OCI-LY7 (cell line): ENCODE results near the gene TYW5. TPM values are rescaled to one million over a fixed set of nuclear protein-coding genes. Genes with fewer than 3 reads are reported as not detected.
"Not testable (repeated sequence)": the region's sequence is repeated elsewhere in the genome, so short reads cannot be mapped to it uniquely, and the experiment has no call there.

ENCODE experiments used
- BruUV-seq: library from RNA; stranded (reverse); fragments of 400-500 nt; replicated peaks from 2 replicates; lab custom pipeline; 2021; lab: Mats Ljungman, UMichigan
- CTCF ChIA-PET: fragments of 300-600 bp; sonication (Branson Sonifier 250); formaldehyde crosslinking; loops from one replicate; lab custom pipeline; 2022; ENCODE audit warnings: antibody characterized with exemption; ENCODE audit not compliant: unreplicated experiment; lab: Charles Lee
- POLR2A ChIA-PET: fragments of 300-600 bp; sonication (Branson Sonifier 250); formaldehyde crosslinking; loops from one replicate; lab custom pipeline; 2022; ENCODE audit warnings: antibody characterized with exemption; lab: Charles Lee
- DNase-seq: peaks from one replicate; pipeline ENCODE4 v3.0.0-alpha.2; 2015; ENCODE audit warnings: low spot score
- H2AFZ ChIP-seq: fragments of 200-600 bp; sonication (generic), shearing (Covaris generic); 2 replicates; pipeline ENCODE4 v1.6.1; 2014; ENCODE audit warnings: mild to moderate bottlenecking, antibody characterized with exemption, low read length, moderate library complexity
- H3K27ac ChIP-seq: fragments of 200-600 bp; sonication (generic); 2 replicates; pipeline ENCODE4 v1.5.1; 2014; ENCODE audit warnings: mixed run types, low read depth, mild to moderate bottlenecking, moderate library complexity, low read length, inconsistent platforms; ENCODE audit not compliant: poor library complexity, severe bottlenecking
- H3K36me3 ChIP-seq: fragments of 200-600 bp; sonication (generic); 2 replicates; pipeline ENCODE4 v1.6.1; 2014; ENCODE audit warnings: mild to moderate bottlenecking, antibody characterized with exemption, low read length, moderate library complexity, mixed read lengths; ENCODE audit not compliant: insufficient read depth
- H3K4me1 ChIP-seq: fragments of 200-600 bp; sonication (generic); 2 replicates; pipeline ENCODE4 v1.5.1; 2014; ENCODE audit warnings: mild to moderate bottlenecking, low read length; ENCODE audit not compliant: insufficient read depth, poor library complexity, severe bottlenecking
- H3K4me2 ChIP-seq: fragments of 200-600 bp; sonication (generic); 2 replicates; pipeline ENCODE4 v1.6.1; 2014; ENCODE audit warnings: mild to moderate bottlenecking, low read length
- H3K4me3 ChIP-seq: fragments of 200-600 bp; sonication (generic); 2 replicates; pipeline ENCODE4 v1.5.1; 2014; ENCODE audit warnings: mild to moderate bottlenecking, low read depth, low read length; ENCODE audit not compliant: poor library complexity, severe bottlenecking
- H3K79me2 ChIP-seq: fragments of 200-600 bp; sonication (generic); 2 replicates; pipeline ENCODE4 v1.6.1; 2016; ENCODE audit warnings: low read depth, mild to moderate bottlenecking, low read length, moderate library complexity, mixed read lengths; ENCODE audit not compliant: insufficient read depth
- H3K9me2 ChIP-seq: fragments of 200-600 bp; sonication (generic); 2 replicates; pipeline ENCODE4 v1.6.1; 2016; ENCODE audit warnings: mild to moderate bottlenecking, low read length, mixed read lengths; ENCODE audit not compliant: insufficient read depth
- H3K9me3 ChIP-seq: fragments of 200-600 bp; sonication (generic); 2 replicates; pipeline ENCODE4 v1.6.1; 2014; ENCODE audit warnings: mild to moderate bottlenecking, mixed run types, low read length, mixed read lengths
- H4K20me1 ChIP-seq: fragments of 200-600 bp; sonication (generic); 2 replicates; pipeline ENCODE4 v1.6.1; 2014; ENCODE audit warnings: mild to moderate bottlenecking, antibody characterized with exemption, low read length, moderate library complexity, mixed read lengths; ENCODE audit not compliant: insufficient read depth
- CTCF ChIP-seq: fragments of 200-600 bp; sonication (generic); conservative IDR thresholded peaks from 2 replicates; pipeline ENCODE4 v1.5.1; 2014; ENCODE audit warnings: mild to moderate bottlenecking, antibody characterized with exemption, low read length, moderate library complexity, mixed read lengths
- EZH2phosphoT487 ChIP-seq: fragments of 200-600 bp; sonication (generic); IDR thresholded peaks from 2 replicates; pipeline ENCODE4 v1.6.1; 2018; ENCODE audit warnings: low read depth, borderline replicate concordance, mild to moderate bottlenecking, mixed run types, antibody characterized with exemption, low read length, moderate library complexity, mixed read lengths
- intact Hi-C: fragments of 100-400 bp; cut with micrococcal nuclease; formaldehyde crosslinking; loops from one replicate; pipeline ENCODE4 v1.10.0; 2022; ENCODE audit not compliant: unreplicated experiment
- total RNA-seq, 2 experiments: library from RNA; depleted of rRNA in 1 of 2; stranded (reverse); fragments of >200 nt in 1 of 2; shearing (Covaris generic) in 1 of 2; gene quantifications; 2 replicates each; pipeline ENCODE4 v1.2.3, GENCODE V29; 2014 to 2022

TYW5 gene
- total RNA-seq, 2 experiments from 2014 or later, result 7.1 to 8.9 TPM

- Histone ChIP-seq H4K20me1 (no peaks in the 10 kb centered on the region; the same call in 1 of the 2 replicates), H3K27ac (no peak overlapping the region), H3K79me2 (peaks cover 97% of the 10 kb centered on the region), H3K9me3 (peaks cover 21% of the 10 kb centered on the region; the same call in 1 of the 2 replicates), H3K4me1 (peaks cover 11% of the 10 kb centered on the region), H3K4me3 (no peak overlapping the region), H3K9me2 (no peaks in the 10 kb centered on the region), H3K36me3 (peaks cover 95% of the 10 kb centered on the region), H2AFZ (no peak overlapping the region), H3K4me2 (no peak overlapping the region)
- peak; percentile 11 for DNase-seq
- BruUV-seq, result no TSS peak
- TF ChIP-seq CTCF (no peak), EZH2phosphoT487 (no peak)
- POLR2A ChIA-PET, result interaction anchor here (1.1 to 1.6 kb wide), 4 partner anchors 10 to 598 kb away, joined by 3 to 4 read pairs (median 4); no protein-coding TSS in a partner anchor
- intact Hi-C loops, result no loop called here
- CTCF ChIA-PET, result no interaction called here
Measured at GRCh38 chr2:199922856-199923255, 32.4 kb downstream of the TYW5 start.

- Histone ChIP-seq H2AFZ (no peak overlapping the region), H3K9me2 (no peaks in the 10 kb centered on the region), H4K20me1 (peaks cover 19% of the 10 kb centered on the region; the same call in 1 of the 2 replicates), H3K79me2 (peaks cover 95% of the 10 kb centered on the region), H3K4me3 (no peak overlapping the region), H3K4me1 (peaks cover 14% of the 10 kb centered on the region), H3K4me2 (no peak overlapping the region), H3K9me3 (peaks cover 48% of the 10 kb centered on the region; the same call in 1 of the 2 replicates), H3K27ac (no peak overlapping the region), H3K36me3 (peaks cover 81% of the 10 kb centered on the region)
- no peak for TF ChIP-seq CTCF
- TF ChIP-seq EZH2phosphoT487, result no peak
- BruUV-seq, result no TSS peak
- intact Hi-C loops, result no loop called here
- CTCF ChIA-PET, result no interaction called here
- POLR2A ChIA-PET, result interaction anchor here (0.6 kb wide), 2 partner anchors 1545 to 1840 kb away, joined by 3 read pairs; no protein-coding TSS in a partner anchor
- peak; percentile 8 for DNase-seq
Measured at GRCh38 chr2:199916980-199917379, 38.3 kb downstream of the TYW5 start.

GRCh38 chr2:199914372-199914958 lies 40.8 kb downstream of the TYW5 start:
- Histone ChIP-seq H4K20me1 (peaks cover 22% of the 10 kb centered on the region; the same call in 1 of the 2 replicates), H2AFZ (no peak overlapping the region), H3K79me2 (peaks cover 92% of the 10 kb centered on the region), H3K27ac (peak overlapping the region; percentile 3), H3K4me3 (peak overlapping the region; percentile 62), H3K9me3 (peaks cover 39% of the 10 kb centered on the region; the same call in 1 of the 2 replicates), H3K4me2 (peak overlapping the region; percentile 68), H3K9me2 (no peaks in the 10 kb centered on the region), H3K4me1 (peaks cover 19% of the 10 kb centered on the region), H3K36me3 (peaks cover 60% of the 10 kb centered on the region)
- BruUV-seq, result no TSS peak
- ChIA-PET POLR2A (interaction anchor here (0.6 kb wide), 1 partner anchor 162 kb away, joined by 3 read pairs; no protein-coding TSS in a partner anchor), CTCF (no interaction called here)
- no peak for DNase-seq
- TF ChIP-seq EZH2phosphoT487, result no peak
- TF ChIP-seq CTCF, result no peak
- intact Hi-C loops, result no loop called here

- intact Hi-C loops, DNase-seq, CTCF ChIA-PET, H2AFZ ChIP-seq, H3K9me2 ChIP-seq, BruUV-seq: not testable (repeated sequence)
- H3K27ac ChIP-seq, result peak overlapping the region; percentile 85
- H4K20me1 ChIP-seq, result peaks cover 22% of the 10 kb centered on the region; the same call in 1 of the 2 replicates
- H3K4me1 ChIP-seq, result peaks cover 20% of the 10 kb centered on the region
- peaks cover 25% of the 10 kb centered on the region; the same call in 1 of the 2 replicates for H3K9me3 ChIP-seq
- H3K4me3 ChIP-seq, result peak overlapping the region; percentile 89
- H3K79me2 ChIP-seq, result peaks cover 74% of the 10 kb centered on the region
- H3K36me3 ChIP-seq, result peaks cover 47% of the 10 kb centered on the region
- H3K4me2 ChIP-seq, result peak overlapping the region; percentile 84
- POLR2A ChIA-PET, result interaction anchor here (0.5 to 1.3 kb wide), 5 partner anchors 9 to 44 kb away, joined by 3 read pairs; no protein-coding TSS in a partner anchor
Measured at GRCh38 chr2:199912553-199913114, 42.7 kb downstream of the TYW5 start.
